IMR-90 (cell line): ENCODE measurements around the gene ANKRD40.
"Not testable (repeated sequence)": the region's sequence is repeated elsewhere in the genome, so short reads cannot be mapped to it uniquely, and the experiment has no call there.

Source experiments
- CHD1 ChIP-seq: IDR thresholded peaks from 2 replicates; pipeline ENCODE4 v1.6.1; 2012; ENCODE audit warnings: low read depth, low read length, improper control_type of control experiment
- CTCF ChIP-seq: conservative IDR thresholded peaks from 2 replicates; pipeline ENCODE4 v1.5.1; 2012; ENCODE audit warnings: mild to moderate bottlenecking, low read depth, low read length, improper control_type of control experiment
- ELK1 ChIP-seq: fragments of 150-350 bp; IDR thresholded peaks from 2 replicates; pipeline ENCODE4 v1.6.1; 2016; ENCODE audit warnings: low read depth, mild to moderate bottlenecking, low read length, moderate library complexity, borderline replicate concordance
- MAFK ChIP-seq: IDR thresholded peaks from 2 replicates; pipeline ENCODE4 v1.6.1; 2012; ENCODE audit warnings: low read depth, low read length, improper control_type of control experiment
- MAZ ChIP-seq: IDR thresholded peaks from 2 replicates; pipeline ENCODE4 v1.6.1; 2012; ENCODE audit warnings: low read depth, mild to moderate bottlenecking, low read length, improper control_type of control experiment, moderate library complexity, borderline replicate concordance
- MXI1 ChIP-seq: IDR thresholded peaks from 2 replicates; pipeline ENCODE4 v1.6.1; 2012; ENCODE audit warnings: low read depth, mild to moderate bottlenecking, low read length, moderate library complexity, borderline replicate concordance
- NFE2L2 ChIP-seq: fragments of 150-350 bp; IDR thresholded peaks from 2 replicates; pipeline ENCODE4 v1.6.1; 2016; ENCODE audit warnings: low read depth, mild to moderate bottlenecking, low read length
- POLR2A ChIP-seq: IDR thresholded peaks from 2 replicates; pipeline ENCODE4 v1.6.1; 2012; ENCODE audit warnings: mild to moderate bottlenecking, low read depth, low read length
- RAD21 ChIP-seq: IDR thresholded peaks from 2 replicates; pipeline ENCODE4 v1.6.1; 2012; ENCODE audit warnings: low read length, improper control_type of control experiment
- RCOR1 ChIP-seq: IDR thresholded peaks from 2 replicates; pipeline ENCODE4 v1.6.1; 2012; ENCODE audit warnings: mild to moderate bottlenecking, low read length, improper control_type of control experiment; ENCODE audit not compliant: insufficient replicate concordance
- SMC3 ChIP-seq: fragments of 150-350 bp; IDR thresholded peaks from 2 replicates; pipeline ENCODE4 v1.6.1; 2016; ENCODE audit warnings: low read depth, mild to moderate bottlenecking, antibody characterized with exemption, low read length, moderate library complexity
- USF2 ChIP-seq: fragments of 150-350 bp; IDR thresholded peaks from 2 replicates; pipeline ENCODE4 v1.6.1; 2017; ENCODE audit warnings: mild to moderate bottlenecking, antibody characterized with exemption, low read length, low read depth

GRCh38 chr17:50680543-50681262 is 27.0 kb downstream of the ANKRD40 start:
- not testable (repeated sequence) for TF ChIP-seq CTCF, POLR2A, NFE2L2, MAZ, RCOR1, ELK1, USF2, RAD21, CHD1, MXI1, SMC3
- TF ChIP-seq MAFK = peak; percentile 36
